ENCODE results near the gene SQOR.

GRCh38 chr15:45606841-45607240 lies 28.0 kb upstream of the SQOR start:
- TF ChIP-seq CTCF (IDR thresholded peaks at IDR 0.05) (no peak), POLR2A (IDR thresholded peaks at IDR 0.05) (no peak)
